HG03460 (cell line): ENCODE results near the gene TUG1.

Source experiments
- ATAC-seq: cut with Tn5 transposase; IDR thresholded peaks from one replicate; pipeline ENCODE4 v1.9.1; 2021; ENCODE audit not compliant: unreplicated experiment

Gene TUG1

GRCh38 chr22:30996462-30996861 lies 27.4 kb downstream of the TUG1 start:
- ATAC-seq, result no peak

DNA sequence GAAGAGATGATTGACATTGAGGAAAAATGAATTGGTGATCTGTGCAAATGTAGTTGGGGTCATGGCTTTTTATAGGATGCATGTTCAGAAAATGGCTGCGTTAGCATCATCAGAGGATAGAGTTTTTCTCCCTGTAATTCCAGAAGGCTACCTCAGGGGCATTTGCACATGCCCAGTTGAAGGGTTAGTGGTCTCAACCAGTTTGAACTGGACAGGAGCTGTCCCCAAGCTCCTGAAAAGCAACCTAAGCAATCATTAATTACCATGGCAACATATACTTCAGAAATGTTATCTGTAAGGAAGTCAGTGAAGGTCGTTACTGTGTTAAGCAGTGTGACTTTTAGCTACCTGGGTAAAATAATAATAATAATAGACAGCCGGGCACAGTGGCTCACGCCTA lies 29.3 kb downstream of the TUG1 start:
- ATAC-seq, result no peak

- ATAC-seq, result no peak
Measured at GRCh38 chr22:31001124-31001770, 32.2 kb downstream of the TUG1 start.

GRCh38 chr22:31005535-31005934 lies 36.5 kb downstream of the TUG1 start:
- ATAC-seq, result no peak

GRCh38 chr22:31019191-31019930 lies 50.3 kb downstream of the TUG1 start:
- no peak for ATAC-seq

DNA sequence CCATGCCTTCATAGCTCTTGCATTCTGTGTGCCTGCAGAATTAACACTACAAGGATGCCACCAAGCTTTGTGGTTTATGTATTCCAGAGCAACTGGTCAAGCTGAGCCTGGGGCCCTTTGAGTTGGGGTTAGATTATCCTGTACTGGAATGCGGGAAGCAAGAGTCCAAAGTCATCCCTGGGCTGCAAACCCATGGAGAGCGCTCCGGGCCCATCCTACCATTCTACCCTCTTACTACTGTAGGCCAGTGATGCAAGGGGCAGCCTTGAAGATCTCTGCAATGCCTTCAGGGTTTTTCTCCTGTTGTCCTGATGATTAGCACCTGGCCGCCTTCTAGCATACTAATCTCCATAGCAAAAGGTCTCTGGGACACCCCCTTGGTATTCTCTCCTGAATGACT lies 51.3 kb downstream of the TUG1 start:
- ATAC-seq, result no peak

- no peak for ATAC-seq
Measured at GRCh38 chr22:31022516-31022915, 53.5 kb downstream of the TUG1 start.
